ENCODE data around the gene SLAMF1.

GRCh38 chr1:160575112-160575664 is 71.7 kb downstream of the SLAMF1 start:
- 0 out of 2 replicates have a peak, but pooled peaks have one; percentile 53 for TF ChIP-seq POLR2A (IDR thresholded peaks at IDR 0.05; ENCODE audit: low read depth, low read length)
- TF ChIP-seq SPI1 (IDR thresholded peaks at IDR 0.05; ENCODE audit: low read depth, low read length) = peak; percentile 28; the same call in 1 of the 2 replicates
- no peak for TF ChIP-seq POLR2AphosphoS5 (IDR thresholded peaks at IDR 0.05; ENCODE audit: low read depth, low read length)

All from GM12891 (cell line).